HG03575 (cell line): Measurements from ENCODE around the gene JPH2.

Experiments
- ATAC-seq: cut with Tn5 transposase; IDR thresholded peaks from one replicate; pipeline ENCODE4 v1.9.1; 2021; ENCODE audit not compliant: unreplicated experiment, insufficient number of reproducible peaks, low FRiP score; ENCODE audit errors: extremely low read depth

Gene JPH2

DNA sequence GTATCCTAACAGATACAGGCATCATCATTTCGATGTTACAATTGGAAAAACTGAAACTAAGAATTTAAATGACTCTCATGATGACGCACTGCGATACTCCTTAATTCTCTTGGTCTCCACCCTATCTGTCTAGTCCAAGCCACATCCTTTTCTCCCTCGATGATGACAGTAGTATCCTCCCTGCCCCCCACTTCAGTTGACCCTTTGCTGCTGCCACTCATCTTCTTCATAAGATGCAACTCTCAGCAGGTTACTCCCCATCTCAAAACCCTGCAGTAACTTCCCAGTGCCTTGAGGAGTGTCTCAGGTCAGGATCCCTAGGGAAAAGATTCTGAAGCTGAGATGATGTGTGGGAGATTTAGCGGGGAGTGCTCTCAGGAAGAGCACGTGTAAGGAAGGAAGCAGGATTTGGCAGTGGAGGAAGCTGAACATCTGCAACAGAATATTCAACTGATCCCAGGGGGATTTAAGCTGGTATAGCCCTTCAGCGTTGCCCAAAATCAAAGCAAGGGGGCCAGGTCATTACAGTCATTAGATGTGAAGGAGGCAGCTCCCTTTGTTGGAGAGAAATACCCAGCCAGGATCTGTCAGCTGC, 16.1 kb downstream of the JPH2 start:
- ATAC-seq: no peak

DNA sequence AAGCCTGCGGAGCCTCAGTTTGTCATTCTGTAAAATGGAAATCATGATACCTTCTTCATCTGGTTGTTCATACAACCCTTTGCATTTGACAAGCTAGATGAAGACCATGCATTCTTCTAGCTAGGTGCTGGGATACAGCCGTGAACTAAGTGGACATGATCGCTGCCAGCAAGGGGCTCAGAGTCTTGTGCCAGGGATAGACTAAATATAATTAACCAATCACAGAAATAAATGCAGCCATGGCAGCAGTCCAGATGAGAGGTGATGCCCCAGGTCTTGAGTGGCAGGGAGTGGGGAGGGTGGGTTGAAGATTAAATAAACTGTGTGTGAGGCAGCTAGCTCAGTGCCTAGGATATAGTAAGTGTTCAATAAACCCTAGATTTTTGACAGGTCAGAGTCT, 19.3 kb downstream of the JPH2 start:
- no peak for ATAC-seq

DNA sequence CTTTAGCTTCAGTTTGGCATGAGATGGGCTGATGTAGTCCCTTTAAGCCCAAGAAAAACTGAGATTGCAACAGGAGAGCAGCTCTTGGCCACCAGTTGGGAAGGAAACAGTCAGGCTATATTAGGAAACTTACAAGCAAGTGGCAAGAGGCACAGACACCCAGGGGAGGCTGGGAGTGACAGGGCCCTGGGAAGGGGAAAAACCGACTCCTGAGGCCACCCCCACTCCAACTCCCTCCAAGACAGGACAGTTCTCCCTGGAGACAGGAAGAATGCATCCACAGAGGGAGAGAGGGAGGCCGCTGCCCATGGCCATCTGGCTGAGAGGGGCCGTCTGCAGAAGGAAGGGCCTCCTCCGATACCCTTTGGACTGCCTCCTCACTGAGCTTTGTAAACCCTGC, 20.5 kb downstream of the JPH2 start:
- no peak for ATAC-seq

DNA sequence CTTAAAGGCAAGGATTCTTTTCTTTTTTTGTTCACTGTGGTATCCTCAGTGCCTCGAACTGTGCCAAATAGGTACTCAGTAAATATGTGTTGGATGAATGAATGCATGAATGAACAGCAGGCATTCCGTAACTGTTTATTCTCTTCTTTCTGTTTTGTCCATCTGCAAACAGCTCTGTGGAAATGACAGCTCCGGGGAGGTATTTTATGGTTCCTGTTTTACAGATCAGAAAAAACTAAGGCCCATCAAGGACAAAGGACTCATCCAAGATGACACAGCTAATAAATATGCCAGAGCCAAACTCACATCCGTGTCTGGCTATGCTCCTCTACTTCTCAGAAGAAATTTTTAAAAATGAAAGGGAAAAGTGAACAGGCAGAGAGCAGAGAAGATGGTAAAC, 21.0 kb downstream of the JPH2 start:
- ATAC-seq: no peak

DNA sequence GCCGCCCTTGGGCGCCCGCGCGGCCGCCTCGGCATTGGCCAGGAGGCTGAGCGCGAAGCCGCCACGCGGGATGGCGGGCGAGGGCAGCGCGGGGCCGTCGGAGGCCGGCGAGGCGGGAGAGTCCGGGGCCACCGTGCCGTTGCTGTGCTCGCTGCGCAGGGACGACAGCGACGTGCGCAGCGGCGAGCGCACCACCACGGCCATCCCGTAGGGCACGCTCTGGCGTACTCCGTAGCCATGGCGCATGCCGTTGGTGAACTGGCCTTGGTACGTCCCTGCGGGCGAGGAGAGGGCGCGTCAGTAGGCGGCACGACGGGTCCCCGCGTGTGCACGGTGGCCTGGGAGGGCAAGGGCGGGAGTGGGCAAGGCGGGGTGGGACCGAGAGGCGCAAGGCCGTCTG, 26.9 kb downstream of the JPH2 start:
- no peak for ATAC-seq

DNA sequence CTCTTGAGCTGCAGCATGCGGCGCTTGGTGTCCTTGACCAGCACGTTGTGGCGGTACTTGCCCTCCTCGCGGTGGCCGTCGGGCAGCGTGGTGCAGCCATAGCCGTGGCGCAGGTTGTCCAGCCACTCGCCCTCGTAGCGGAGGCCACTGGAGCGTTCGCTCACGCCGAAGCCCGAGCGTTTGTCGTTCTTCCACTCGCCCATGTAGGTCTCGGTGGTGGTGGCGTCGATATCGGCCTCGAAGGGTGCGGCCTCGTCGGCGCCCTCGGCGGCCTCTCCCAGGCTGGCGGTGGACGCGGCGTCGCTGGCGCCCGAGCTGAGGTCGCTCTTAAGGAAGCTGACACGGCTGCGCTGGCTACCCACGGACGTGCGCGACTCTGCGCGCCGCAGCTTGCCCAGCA, 27.3 kb downstream of the JPH2 start:
- ATAC-seq: no peak

DNA sequence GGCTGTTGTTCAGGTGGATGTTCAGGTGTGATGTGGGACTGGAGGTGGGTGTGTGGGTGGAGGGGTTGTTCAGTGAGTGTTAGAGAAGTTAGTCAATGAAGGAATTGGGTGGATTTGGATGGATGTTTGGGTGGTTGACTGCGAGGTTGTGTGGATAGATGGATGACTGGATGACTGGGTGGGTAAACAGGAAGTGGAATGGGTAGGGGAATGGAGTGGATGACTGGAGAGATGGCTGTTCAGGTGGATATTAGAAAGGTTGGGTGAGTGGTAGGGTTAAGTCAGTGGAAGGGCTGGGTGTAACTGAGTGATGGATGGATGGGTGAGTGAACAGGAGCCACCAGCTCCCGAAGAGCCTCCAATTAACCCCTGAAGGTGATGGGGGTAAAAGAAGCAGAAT, 27.9 kb downstream of the JPH2 start:
- ATAC-seq: no peak

DNA sequence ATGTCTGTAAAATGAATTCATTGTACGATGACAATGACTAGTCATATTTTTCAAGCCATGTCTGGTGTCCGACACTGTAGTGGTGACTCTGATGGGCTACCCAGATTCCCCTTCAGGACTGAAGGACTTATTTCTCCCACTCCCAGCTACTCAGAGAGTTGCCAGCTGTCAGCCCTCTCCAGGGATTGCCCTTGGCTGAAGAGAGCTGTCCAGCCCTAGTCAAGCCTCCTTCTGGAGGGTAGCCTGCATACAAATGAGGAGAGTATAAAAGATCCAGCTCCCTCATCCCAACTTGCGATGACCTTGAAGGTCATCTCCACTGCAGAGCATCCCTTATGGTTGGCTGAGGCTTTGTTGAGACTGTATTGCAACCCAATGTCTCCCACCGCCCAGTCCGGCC, 29.9 kb downstream of the JPH2 start:
- no peak for ATAC-seq

DNA sequence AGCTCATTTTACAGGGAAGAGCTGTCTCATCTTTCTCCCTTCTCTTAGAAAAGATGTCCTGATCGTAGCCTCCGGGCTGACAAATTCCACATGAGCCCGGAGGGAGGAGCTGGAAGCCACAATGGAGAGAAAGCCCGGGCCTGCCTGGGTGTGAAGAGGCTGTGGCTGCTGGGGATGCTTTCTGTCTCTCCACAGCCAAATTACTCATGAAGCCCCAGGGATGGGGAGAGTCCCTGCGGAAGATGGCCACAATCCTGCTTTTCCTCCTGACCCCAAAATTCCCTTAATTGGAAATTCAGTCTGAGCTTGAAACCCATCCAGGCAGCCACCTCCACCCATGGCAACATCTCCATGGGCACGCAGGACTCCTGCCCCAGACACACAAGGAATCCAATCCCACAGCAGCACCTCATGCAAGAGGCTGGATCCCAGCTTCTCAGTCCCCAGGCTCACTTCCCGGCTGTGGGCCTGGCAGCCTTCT, 32.4 kb downstream of the JPH2 start:
- ATAC-seq: no peak

DNA sequence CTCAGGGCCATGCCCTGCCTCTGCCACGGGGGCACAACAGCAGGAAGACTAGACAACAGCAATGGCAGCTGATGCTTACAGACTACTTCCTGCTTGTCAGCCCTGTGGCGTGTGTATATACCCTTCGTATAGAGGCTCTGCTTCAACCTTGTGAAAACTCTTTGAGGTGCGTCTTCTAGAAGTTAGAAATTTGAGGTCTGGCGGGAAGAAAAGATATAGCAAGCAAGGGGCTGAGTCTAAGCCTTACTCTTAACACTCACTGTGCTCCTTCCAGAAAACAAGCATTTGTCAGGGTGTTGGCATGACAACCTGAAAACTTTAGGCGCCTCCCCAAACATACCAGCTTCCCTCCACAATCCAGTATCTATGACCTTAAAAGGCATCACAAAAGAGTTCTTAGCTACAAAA, 33.3 kb downstream of the JPH2 start:
- ATAC-seq: no peak

DNA sequence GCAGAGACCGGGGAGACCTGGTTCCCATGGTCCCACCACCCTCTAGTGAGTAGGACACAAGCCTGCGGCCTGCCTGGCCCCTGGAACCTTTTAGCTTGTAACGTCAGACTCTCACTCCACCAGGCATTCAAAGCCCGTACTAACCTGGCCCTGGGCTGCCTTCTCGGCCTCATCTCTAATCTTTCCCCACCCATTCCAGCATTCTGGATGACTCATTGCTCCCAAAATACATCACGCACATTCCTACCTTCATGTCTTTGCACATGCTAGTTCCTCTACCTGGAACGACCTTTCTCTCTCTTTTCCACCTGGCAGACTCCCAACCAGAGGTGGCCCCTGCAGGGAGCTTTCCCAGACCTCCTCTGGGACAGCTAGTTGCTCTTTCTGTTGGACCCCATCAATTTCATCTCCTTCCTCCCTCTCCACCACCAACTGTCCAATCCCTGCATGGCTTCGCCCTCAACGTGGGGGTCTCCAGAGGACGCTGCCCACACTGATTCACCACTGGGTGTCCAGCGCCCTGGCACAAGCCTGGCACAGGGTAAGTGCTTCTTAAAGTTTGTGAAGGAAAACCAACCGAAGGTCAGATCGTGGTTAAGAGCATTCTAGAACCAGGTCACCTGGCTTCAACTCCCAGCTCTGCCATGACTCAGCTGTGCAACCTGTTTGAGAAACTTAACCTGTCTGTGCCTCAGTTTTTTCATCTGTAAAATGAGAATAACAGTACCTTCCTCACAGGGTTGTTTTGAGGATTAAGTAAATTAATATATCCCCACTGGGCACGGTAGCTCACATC, 35.2 kb downstream of the JPH2 start:
- no peak for ATAC-seq

DNA sequence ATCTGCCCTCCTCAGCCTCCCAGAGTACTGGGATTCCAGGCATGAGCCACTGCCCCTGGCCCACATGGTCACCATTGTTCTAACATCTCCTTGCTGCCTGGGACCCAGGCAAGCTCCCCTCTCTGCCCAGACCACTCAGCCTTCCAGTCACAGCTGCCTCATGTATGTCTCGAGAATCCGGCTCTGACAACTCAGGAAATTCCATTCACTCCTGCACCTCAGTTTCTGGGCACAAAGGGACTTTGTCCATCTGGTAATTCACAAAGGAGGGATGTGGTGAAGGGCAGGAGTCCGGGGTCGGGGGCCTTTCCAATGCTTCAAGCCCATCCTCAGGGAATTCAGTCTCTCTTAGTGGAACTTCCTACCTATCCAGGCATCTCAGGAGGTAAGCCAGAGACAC, 40.7 kb downstream of the JPH2 start:
- no peak for ATAC-seq

DNA sequence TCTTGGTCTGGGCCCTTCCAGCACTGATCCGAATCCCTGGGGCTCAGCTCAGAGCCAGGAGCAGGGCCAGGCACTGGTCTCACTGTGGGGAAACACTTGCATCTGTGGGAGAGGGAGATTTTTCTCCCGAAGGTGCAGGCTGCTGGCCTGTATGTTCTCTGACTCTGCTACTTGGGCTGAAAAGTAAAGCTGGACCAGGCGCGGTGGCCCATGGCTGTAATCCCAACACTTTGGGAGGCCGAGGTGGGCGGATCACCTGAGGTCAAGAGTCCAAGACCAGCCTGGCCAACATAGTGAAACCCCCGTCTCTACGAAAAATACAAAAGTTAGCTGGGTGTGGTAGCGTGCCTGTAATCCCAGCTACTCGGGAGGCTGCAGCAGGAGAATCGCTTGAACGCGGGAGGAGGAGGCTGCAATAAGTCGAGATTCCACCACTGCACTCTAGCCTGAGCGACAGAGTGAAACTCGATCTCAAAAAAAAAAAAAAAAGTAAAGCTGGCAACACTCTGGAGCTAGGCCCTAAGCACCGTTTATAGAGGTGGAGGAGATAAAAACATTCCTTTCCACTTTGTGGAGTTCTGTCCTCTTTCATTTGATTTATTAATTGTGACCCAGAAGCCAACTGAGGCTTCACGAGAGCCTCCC, 41.7 kb downstream of the JPH2 start:
- no peak for ATAC-seq

DNA sequence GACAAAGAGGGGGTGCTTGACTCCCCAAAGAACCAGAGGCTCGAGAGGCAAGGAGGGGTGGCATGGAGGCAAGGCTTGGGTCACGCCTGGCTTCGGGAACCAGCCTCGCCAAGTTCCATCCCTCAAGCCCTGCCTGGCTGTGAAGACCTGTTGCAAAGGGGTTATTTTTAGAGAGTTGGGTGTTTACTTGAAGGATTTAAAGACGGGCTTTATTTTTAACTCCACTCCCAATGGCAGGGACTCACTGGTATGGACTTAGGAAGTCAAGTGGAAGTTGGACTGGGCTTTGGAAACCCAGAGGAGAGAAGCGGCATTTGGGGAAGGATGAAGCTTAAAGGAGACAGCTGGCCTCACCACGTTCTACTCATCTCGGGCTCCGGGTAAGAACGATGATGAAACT, 43.1 kb downstream of the JPH2 start:
- no peak for ATAC-seq

DNA sequence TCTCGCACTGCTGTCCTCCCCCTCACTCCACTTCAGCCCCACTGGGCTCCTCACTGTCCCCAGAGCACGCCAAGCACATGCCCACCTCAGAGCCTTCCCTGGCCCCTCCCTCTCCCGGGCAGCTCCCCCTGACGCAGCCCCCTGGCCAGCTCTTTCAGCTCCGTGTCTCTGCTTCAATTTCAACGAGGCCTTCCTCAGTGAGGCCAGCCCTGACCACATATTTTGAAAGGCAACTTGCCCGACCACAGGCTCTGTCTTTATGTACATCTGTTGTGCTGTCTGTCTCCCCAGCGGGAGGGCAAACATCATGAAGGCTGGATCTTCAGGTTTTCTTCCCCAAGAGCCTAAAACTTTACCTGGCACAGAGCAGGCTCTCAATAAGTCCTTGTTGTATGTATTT, 44.6 kb downstream of the JPH2 start:
- no peak for ATAC-seq

DNA sequence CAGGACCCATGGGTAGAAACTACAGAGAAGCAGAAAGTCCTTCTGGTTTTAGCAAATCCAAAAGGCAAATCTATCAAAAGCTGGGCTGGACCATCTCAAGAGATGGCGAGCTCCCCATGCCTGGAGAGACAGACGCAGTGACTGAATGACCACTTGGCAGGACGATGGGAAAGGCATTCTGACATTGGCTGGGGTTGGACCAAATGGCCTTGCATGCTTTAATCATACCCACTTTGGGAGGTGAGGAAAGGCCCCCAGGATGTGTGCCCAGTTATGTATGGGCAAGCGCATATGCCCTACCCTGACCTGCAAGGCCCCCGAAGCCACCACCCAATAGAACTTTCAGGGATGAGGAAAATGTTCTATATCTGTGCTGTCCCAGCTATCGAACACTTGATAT, 45.1 kb downstream of the JPH2 start:
- ATAC-seq: no peak

DNA sequence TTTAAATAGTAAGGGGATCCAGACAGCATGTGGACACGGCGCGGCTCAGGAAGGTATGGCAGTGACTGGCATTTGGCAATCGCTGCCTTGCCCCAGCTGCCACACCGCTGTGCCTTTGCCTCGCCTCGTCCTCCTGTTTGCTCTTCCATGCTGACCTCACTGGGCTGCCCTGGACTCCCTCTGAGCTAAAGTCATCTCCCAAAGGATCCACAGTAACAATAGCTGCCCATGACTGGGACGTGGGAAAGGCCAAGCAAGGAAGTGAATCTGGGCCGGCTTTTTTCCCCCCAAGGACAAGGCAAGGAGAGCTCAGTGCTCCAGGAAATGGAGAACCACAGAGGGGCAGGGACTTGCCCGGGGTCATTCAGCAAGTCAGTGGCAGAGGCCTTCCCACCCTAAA, 48.1 kb downstream of the JPH2 start:
- no peak for ATAC-seq

DNA sequence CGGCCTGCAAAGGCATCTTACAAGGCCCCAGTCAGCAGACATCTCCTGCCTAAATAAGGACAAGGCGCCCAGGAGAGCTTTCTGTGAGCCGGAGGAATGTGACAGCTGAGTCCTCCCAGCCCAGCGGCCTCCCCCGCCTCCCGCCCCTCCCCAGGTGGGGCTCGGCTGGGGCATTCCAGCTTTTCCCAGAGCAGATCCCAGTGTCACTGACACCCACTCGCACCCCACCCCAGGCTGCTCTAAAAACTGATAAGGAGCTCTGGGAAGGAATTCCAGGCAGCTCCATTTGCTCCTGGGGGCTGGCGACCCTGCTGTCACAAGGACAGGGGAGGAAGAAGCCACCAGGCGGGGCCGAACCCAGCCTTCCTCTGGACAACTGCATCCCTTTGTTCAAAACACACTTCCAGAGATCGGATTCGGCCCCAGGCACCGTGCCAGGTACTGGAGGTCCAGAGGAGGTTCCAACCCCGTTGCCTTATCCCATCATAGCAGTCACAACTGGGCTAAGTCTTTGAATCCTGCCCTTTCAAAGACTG, 49.7 kb downstream of the JPH2 start:
- ATAC-seq: no peak

DNA sequence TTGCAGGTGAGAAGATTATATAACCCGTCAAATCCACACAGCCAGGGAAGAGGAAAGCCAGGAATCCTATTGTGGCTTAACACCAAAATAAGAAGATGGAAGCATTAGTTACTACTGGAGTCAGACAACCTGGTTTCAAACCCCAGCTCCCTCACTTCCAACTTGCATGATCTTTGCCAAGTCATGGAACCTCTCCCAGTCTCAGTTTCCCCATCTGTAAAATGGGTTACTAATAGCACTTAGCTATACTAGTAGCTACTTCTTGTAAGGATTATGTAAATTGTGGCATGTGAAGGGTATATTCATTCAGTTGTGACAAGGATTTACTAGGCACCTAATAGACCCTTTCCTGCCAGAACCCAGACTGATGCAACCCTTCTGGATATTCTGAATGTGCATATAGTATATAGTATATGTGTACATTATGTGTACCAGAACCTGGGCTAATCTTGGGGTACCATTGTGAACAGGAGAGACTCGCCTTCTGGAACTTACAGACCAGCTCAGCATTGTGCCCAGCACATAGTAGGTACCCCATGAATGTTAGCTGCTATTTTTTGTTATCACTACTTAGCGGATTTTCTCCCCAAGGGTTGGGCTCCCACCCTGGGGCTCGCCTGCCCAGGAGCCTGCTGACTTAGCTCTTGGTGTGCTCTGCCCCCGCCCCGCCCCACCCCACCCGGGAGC, 50.3 kb downstream of the JPH2 start:
- no peak for ATAC-seq
